ENCODE data around the gene TTLL5. TPM values are rescaled to one million over a fixed set of nuclear protein-coding genes. Genes with fewer than 3 reads are reported as not detected.

The TTLL5 gene
- total and polyA plus RNA-seq, 2 donors (not counting 1 experiment from before 2014, with no cell fraction given), result 16.1 to 23.8 TPM

DNA sequence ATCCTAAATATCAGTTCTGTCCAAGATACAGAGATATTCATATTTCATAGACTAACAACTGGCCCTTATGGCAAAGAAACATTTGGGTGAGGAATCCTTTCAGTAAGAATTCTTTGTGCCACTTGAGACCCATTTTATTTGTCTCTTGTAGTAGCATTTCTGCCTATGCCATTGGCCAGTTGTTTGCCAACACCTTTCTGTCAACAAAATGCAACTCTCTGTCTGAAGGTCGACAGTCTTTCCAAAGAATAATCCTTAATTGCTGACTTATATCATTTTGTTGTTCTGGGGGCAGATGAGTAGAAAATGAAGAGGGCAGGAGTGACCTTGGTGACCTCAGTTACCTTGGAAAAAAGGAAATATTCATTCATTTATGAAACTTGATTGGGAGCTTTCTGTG, 335.4 kb downstream of the TTLL5 start:
- Histone ChIP-seq H3K4me1 (ENCODE audit: control insufficient read depth, extremely low read depth, insufficient read depth, low read length) (peaks cover 16% of the 10 kb centered on the region), H3K4me3 (replicated peaks in 1 of 4; ENCODE audit: control extremely low read depth in 1 of 4, insufficient read depth in 1 of 4, low read depth in 3 of 4, low read length in 4 of 4) (no peak overlapping the region), H4K20me1 (ENCODE audit: control insufficient read depth, extremely low read depth, insufficient read depth, low read length) (no peaks in the 10 kb centered on the region), H2AFZ (ENCODE audit: low read length) (no peak overlapping the region), H3K4me2 (ENCODE audit: extremely low read depth, insufficient read depth, low read length) (no peak overlapping the region), H3K9me3 (ENCODE audit: control insufficient read depth, insufficient read depth, low read depth, low read length) (no peaks in the 10 kb centered on the region), H3K27me3 (ENCODE audit: control insufficient read depth, insufficient read depth, low read length) (no peaks in the 10 kb centered on the region), H3K9ac (ENCODE audit: insufficient read depth, low read length) (no peak overlapping the region), H3K36me3 (ENCODE audit: control insufficient read depth, insufficient read depth, low read length) (peaks cover 2% of the 10 kb centered on the region), H3K79me2 (ENCODE audit: control insufficient read depth, insufficient read depth, low read length) (no peaks in the 10 kb centered on the region), H3K27ac (ENCODE audit: insufficient read depth, low read length) (peak overlapping the region; percentile 91)
- TF ChIP-seq EZH2 (IDR thresholded peaks at IDR 0.05; ENCODE audit: low read length, missing control alignments), result no peak
- TF ChIP-seq, protein P1, sequence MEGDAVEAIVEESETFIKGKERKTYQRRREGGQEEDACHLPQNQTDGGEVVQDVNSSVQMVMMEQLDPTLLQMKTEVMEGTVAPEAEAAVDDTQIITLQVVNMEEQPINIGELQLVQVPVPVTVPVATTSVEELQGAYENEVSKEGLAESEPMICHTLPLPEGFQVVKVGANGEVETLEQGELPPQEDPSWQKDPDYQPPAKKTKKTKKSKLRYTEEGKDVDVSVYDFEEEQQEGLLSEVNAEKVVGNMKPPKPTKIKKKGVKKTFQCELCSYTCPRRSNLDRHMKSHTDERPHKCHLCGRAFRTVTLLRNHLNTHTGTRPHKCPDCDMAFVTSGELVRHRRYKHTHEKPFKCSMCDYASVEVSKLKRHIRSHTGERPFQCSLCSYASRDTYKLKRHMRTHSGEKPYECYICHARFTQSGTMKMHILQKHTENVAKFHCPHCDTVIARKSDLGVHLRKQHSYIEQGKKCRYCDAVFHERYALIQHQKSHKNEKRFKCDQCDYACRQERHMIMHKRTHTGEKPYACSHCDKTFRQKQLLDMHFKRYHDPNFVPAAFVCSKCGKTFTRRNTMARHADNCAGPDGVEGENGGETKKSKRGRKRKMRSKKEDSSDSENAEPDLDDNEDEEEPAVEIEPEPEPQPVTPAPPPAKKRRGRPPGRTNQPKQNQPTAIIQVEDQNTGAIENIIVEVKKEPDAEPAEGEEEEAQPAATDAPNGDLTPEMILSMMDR (conservative IDR thresholded peaks at IDR 0.05 in 1 of 2, IDR thresholded peaks at IDR 0.05 in 1 of 2; ENCODE audit: low read depth in 1 of 2, low read length in 2 of 2), result no peak
- DNase-seq (ENCODE audit: low read depth in 2 of 2), result no peak

GRCh38 chr14:75999511-76000190, 338.6 kb downstream of the TTLL5 start:
- H3K79me2 ChIP-seq (ENCODE audit: control insufficient read depth, insufficient read depth, low read length), result no peaks in the 10 kb centered on the region
- H3K4me2 ChIP-seq (ENCODE audit: extremely low read depth, insufficient read depth, low read length), result no peak overlapping the region
- TF ChIP-seq, protein P1 (conservative IDR thresholded peaks at IDR 0.05 in 1 of 2, IDR thresholded peaks at IDR 0.05 in 1 of 2; ENCODE audit: low read depth in 1 of 2, low read length in 2 of 2), result no peak
- no peak for TF ChIP-seq EZH2 (IDR thresholded peaks at IDR 0.05; ENCODE audit: low read length, missing control alignments)
- H3K27ac ChIP-seq (ENCODE audit: insufficient read depth, low read length), result peak overlapping the region; percentile 1
- no peaks in the 10 kb centered on the region for H3K27me3 ChIP-seq (ENCODE audit: control insufficient read depth, insufficient read depth, low read length)
- no peaks in the 10 kb centered on the region for H4K20me1 ChIP-seq (ENCODE audit: control insufficient read depth, extremely low read depth, insufficient read depth, low read length)
- H2AFZ ChIP-seq (ENCODE audit: low read length), result no peak overlapping the region
- DNase-seq (ENCODE audit: low read depth in 2 of 2), result no peak
- H3K36me3 ChIP-seq (ENCODE audit: control insufficient read depth, insufficient read depth, low read length), result peaks cover 2% of the 10 kb centered on the region
- peaks cover 12% of the 10 kb centered on the region for H3K4me1 ChIP-seq (ENCODE audit: control insufficient read depth, extremely low read depth, insufficient read depth, low read length)
- H3K9ac ChIP-seq (ENCODE audit: insufficient read depth, low read length), result no peak overlapping the region
- no peak overlapping the region for H3K4me3 ChIP-seq (replicated peaks in 1 of 4; ENCODE audit: control extremely low read depth in 1 of 4, insufficient read depth in 1 of 4, low read depth in 3 of 4, low read length in 4 of 4)
- no peaks in the 10 kb centered on the region for H3K9me3 ChIP-seq (ENCODE audit: control insufficient read depth, insufficient read depth, low read depth, low read length)

DNA sequence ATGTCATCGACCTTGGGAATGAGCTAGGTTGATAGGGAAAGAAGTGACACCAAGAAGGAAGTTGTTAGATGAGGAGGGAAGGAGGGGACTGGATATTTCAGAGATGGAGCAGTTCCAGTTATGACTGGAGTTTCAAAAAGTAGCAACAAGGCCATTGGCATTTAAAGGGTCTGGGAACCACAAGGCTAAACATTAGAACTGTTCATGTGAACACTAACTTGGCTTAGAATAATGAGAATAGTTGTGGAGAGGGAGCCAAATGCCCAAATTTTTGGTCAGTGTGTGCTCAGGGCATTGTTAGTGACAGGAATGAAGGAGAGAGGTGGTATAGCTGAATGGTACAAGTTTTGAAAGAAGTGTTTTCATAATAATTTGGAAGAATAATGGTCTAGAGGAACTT, 341.3 kb downstream of the TTLL5 start:
- H3K9ac ChIP-seq (ENCODE audit: insufficient read depth, low read length), result no peak overlapping the region
- no peaks in the 10 kb centered on the region for H3K9me3 ChIP-seq (ENCODE audit: control insufficient read depth, insufficient read depth, low read depth, low read length)
- no peaks in the 10 kb centered on the region for H4K20me1 ChIP-seq (ENCODE audit: control insufficient read depth, extremely low read depth, insufficient read depth, low read length)
- no peak for DNase-seq (ENCODE audit: low read depth in 2 of 2)
- H3K27me3 ChIP-seq (ENCODE audit: control insufficient read depth, insufficient read depth, low read length), result no peaks in the 10 kb centered on the region
- H3K4me2 ChIP-seq (ENCODE audit: extremely low read depth, insufficient read depth, low read length), result no peak overlapping the region
- H2AFZ ChIP-seq (ENCODE audit: low read length), result no peak overlapping the region
- H3K36me3 ChIP-seq (ENCODE audit: control insufficient read depth, insufficient read depth, low read length), result peaks cover 2% of the 10 kb centered on the region
- H3K79me2 ChIP-seq (ENCODE audit: control insufficient read depth, insufficient read depth, low read length), result no peaks in the 10 kb centered on the region
- no peak overlapping the region for H3K27ac ChIP-seq (ENCODE audit: insufficient read depth, low read length)
- H3K4me1 ChIP-seq (ENCODE audit: control insufficient read depth, extremely low read depth, insufficient read depth, low read length), result no peaks in the 10 kb centered on the region
- no peak overlapping the region for H3K4me3 ChIP-seq (replicated peaks in 1 of 4; ENCODE audit: control extremely low read depth in 1 of 4, insufficient read depth in 1 of 4, low read depth in 3 of 4, low read length in 4 of 4)
- TF ChIP-seq, protein P1 (conservative IDR thresholded peaks at IDR 0.05 in 1 of 2, IDR thresholded peaks at IDR 0.05 in 1 of 2; ENCODE audit: low read depth in 1 of 2, low read length in 2 of 2), result no peak
- TF ChIP-seq EZH2 (IDR thresholded peaks at IDR 0.05; ENCODE audit: low read length, missing control alignments), result no peak

Other genes starting within 250 kb of the TTLL5 start
- gene JDP2, start 233.2 kb upstream of the TTLL5 start, total RNA-seq, result 86.3 and 95.3 TPM in 2 replicates
- gene JDP2, start 233.2 kb upstream of the TTLL5 start, polyA plus RNA-seq, result 32.4 and 40.8 TPM in 2 replicates
- gene BATF, start 138.8 kb upstream of the TTLL5 start, total RNA-seq, result 0.50 and 0.51 TPM in 2 replicates
- gene BATF, start 138.8 kb upstream of the TTLL5 start, polyA plus RNA-seq, result 0.21 TPM in 1 of 2 replicates, not detected in the other
- gene FLVCR2, start 82.6 kb upstream of the TTLL5 start, total RNA-seq, result 2.1 and 7.3 TPM in 2 replicates
- 4.1 and 7.0 TPM in 2 replicates for gene FLVCR2, start 82.6 kb upstream of the TTLL5 start, polyA plus RNA-seq
- 5.1 and 13.5 TPM in 2 replicates for gene ERG28, start 370 bp upstream of the TTLL5 start, total RNA-seq
- gene ERG28, start 370 bp upstream of the TTLL5 start, polyA plus RNA-seq, result 31.9 and 43.9 TPM in 2 replicates